Measurements from ENCODE around the gene NOXA1.

- TF ChIP-seq, protein P1, sequence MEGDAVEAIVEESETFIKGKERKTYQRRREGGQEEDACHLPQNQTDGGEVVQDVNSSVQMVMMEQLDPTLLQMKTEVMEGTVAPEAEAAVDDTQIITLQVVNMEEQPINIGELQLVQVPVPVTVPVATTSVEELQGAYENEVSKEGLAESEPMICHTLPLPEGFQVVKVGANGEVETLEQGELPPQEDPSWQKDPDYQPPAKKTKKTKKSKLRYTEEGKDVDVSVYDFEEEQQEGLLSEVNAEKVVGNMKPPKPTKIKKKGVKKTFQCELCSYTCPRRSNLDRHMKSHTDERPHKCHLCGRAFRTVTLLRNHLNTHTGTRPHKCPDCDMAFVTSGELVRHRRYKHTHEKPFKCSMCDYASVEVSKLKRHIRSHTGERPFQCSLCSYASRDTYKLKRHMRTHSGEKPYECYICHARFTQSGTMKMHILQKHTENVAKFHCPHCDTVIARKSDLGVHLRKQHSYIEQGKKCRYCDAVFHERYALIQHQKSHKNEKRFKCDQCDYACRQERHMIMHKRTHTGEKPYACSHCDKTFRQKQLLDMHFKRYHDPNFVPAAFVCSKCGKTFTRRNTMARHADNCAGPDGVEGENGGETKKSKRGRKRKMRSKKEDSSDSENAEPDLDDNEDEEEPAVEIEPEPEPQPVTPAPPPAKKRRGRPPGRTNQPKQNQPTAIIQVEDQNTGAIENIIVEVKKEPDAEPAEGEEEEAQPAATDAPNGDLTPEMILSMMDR (conservative IDR thresholded peaks at IDR 0.05; ENCODE audit: low read depth, low read length) = no peak
- TF ChIP-seq EZH2 (IDR thresholded peaks at IDR 0.05; ENCODE audit: borderline replicate concordance, low read depth, low read length, poor library complexity, severe bottlenecking) = no peak
These were observed 36.0 kb downstream of the NOXA1 start, which contains the start of gene NSMF for GRCh38 chr9:137459152-137459600.
